Left renal cortex interstitium (tissue), 4 donors: ENCODE measurements around the gene IL6R. TPM values are rescaled to one million over a fixed set of nuclear protein-coding genes. Genes with fewer than 3 reads are reported as not detected.

Source experiments
- DNase-seq, 4 donors: peaks; one replicate each; pipeline ENCODE4 v3.0.0-alpha.2; 2013; ENCODE audit warnings: low read depth in 4 of 4, low spot score in 2 of 4, missing footprints in 1 of 4
- polyA plus RNA-seq, 4 donors: library from polyadenylated mRNA; unstranded; fragments of 120-200 nt; gene quantifications; one replicate each; pipeline ENCODE4 v1.2.1, GENCODE V29; 2013; ENCODE audit not compliant: insufficient read length in 4 of 4

The IL6R gene
- polyA plus RNA-seq, 4 donors, result 5.4 to 7.7 (median 6.0) TPM

- DNase-seq, result no peak
Measured at GRCh38 chr1:154446789-154447188, 41.6 kb downstream of the IL6R start.

GRCh38 chr1:154448331-154448811 lies 43.2 kb downstream of the IL6R start:
- no peak for DNase-seq

- DNase-seq, result no peak
Measured at GRCh38 chr1:154453161-154453560, 48.0 kb downstream of the IL6R start.

- no peak for DNase-seq
Measured at GRCh38 chr1:154453574-154454352, 48.6 kb downstream of the IL6R start.

GRCh38 chr1:154454386-154455120 lies 49.4 kb downstream of the IL6R start:
- DNase-seq, result no peak

GRCh38 chr1:154456631-154457030 lies 51.5 kb downstream of the IL6R start:
- DNase-seq, result no peak

GRCh38 chr1:154459080-154459479 lies 53.9 kb downstream of the IL6R start:
- DNase-seq, result no peak

GRCh38 chr1:154460695-154461260 lies 55.6 kb downstream of the IL6R start:
- no peak for DNase-seq

- no peak for DNase-seq
Measured at GRCh38 chr1:154463512-154463990, 58.4 kb downstream of the IL6R start.

GRCh38 chr1:154465621-154466195 lies 60.6 kb downstream of the IL6R start:
- no peak for DNase-seq

GRCh38 chr1:154466206-154466605 lies 61.1 kb downstream of the IL6R start:
- no peak for DNase-seq

GRCh38 chr1:154466921-154467417 lies 61.8 kb downstream of the IL6R start:
- no peak for DNase-seq

GRCh38 chr1:154467434-154468102 lies 62.4 kb downstream of the IL6R start:
- DNase-seq, result no peak

GRCh38 chr1:154468535-154469250 lies 63.5 kb downstream of the IL6R start:
- no peak for DNase-seq

- DNase-seq, result no peak
Measured at GRCh38 chr1:154469844-154470560, 64.9 kb downstream of the IL6R start.

- DNase-seq, result no peak
Measured at GRCh38 chr1:154471304-154471703, 66.2 kb downstream of the IL6R start.

- DNase-seq, result no peak
Measured at GRCh38 chr1:154474802-154475201, 69.7 kb downstream of the IL6R start.

- DNase-seq, result no peak
Measured at GRCh38 chr1:154476791-154477190, 71.6 kb downstream of the IL6R start.

GRCh38 chr1:154478013-154478412 lies 72.9 kb downstream of the IL6R start:
- no peak for DNase-seq
